NOMO-1 treated with DMSO at 0.1 percent for 48 hours (cell line): Measurements from ENCODE around the gene ITGB6.
A peak's percentile ranks its signal among the peaks of the same experiment; 100 is the strongest.

Experiments
- DNase-seq: peaks from one replicate; lab custom pipeline; 2025; ENCODE audit not compliant: unreplicated experiment; lab: John Stamatoyannopoulos, UW

The ITGB6 gene

GRCh38 chr2:160199683-160200389 lies at the start of gene ITGB6:
Gene ITGB6, minus strand, starts transcription at chr2:160200272. Its CDS starts 209 bp downstream, at chr2:160200063.
- no peak for DNase-seq

GRCh38 chr2:160247296-160248035 lies 47.4 kb upstream of the ITGB6 start:
- no peak for DNase-seq

- no peak for DNase-seq
Observed at GRCh38 chr2:160246356-160246755, 46.3 kb upstream of the ITGB6 start.

GRCh38 chr2:160245614-160246155 lies 45.6 kb upstream of the ITGB6 start:
- DNase-seq = no peak

- DNase-seq = no peak
Observed at GRCh38 chr2:160242893-160243564, 43.0 kb upstream of the ITGB6 start.

- no peak for DNase-seq
Observed at GRCh38 chr2:160241251-160242137, 41.4 kb upstream of the ITGB6 start.

- DNase-seq = no peak
Observed at GRCh38 chr2:160239436-160239835, 39.4 kb upstream of the ITGB6 start.

- DNase-seq = no peak
Observed at GRCh38 chr2:160238392-160238791, 38.3 kb upstream of the ITGB6 start.

- DNase-seq = no peak
Observed at GRCh38 chr2:160232905-160233475, 32.9 kb upstream of the ITGB6 start.

GRCh38 chr2:160229591-160229990 lies 29.5 kb upstream of the ITGB6 start:
- no peak for DNase-seq

- DNase-seq = no peak
Observed at GRCh38 chr2:160228141-160228917, 28.3 kb upstream of the ITGB6 start.

GRCh38 chr2:160227293-160227915 lies 27.3 kb upstream of the ITGB6 start:
- DNase-seq = no peak

- DNase-seq = no peak
Observed at GRCh38 chr2:160226367-160226766, 26.3 kb upstream of the ITGB6 start.

GRCh38 chr2:160225722-160226121 lies 25.6 kb upstream of the ITGB6 start:
- no peak for DNase-seq

GRCh38 chr2:160224507-160224906 lies 24.4 kb upstream of the ITGB6 start:
- no peak for DNase-seq

GRCh38 chr2:160224060-160224459 lies 24.0 kb upstream of the ITGB6 start:
- DNase-seq = peak; percentile 24

GRCh38 chr2:160223560-160223959 lies 23.5 kb upstream of the ITGB6 start:
- DNase-seq = no peak

GRCh38 chr2:160222546-160223283 lies 22.6 kb upstream of the ITGB6 start:
- no peak for DNase-seq
